ENCODE results near the gene SLC6A17. TPM values are rescaled to one million over a fixed set of nuclear protein-coding genes. Genes with fewer than 3 reads are reported as not detected.

Gene SLC6A17
- total RNA-seq (ENCODE audit: low replicate concordance): 0.16 and 0.90 TPM in 2 replicates

DNA sequence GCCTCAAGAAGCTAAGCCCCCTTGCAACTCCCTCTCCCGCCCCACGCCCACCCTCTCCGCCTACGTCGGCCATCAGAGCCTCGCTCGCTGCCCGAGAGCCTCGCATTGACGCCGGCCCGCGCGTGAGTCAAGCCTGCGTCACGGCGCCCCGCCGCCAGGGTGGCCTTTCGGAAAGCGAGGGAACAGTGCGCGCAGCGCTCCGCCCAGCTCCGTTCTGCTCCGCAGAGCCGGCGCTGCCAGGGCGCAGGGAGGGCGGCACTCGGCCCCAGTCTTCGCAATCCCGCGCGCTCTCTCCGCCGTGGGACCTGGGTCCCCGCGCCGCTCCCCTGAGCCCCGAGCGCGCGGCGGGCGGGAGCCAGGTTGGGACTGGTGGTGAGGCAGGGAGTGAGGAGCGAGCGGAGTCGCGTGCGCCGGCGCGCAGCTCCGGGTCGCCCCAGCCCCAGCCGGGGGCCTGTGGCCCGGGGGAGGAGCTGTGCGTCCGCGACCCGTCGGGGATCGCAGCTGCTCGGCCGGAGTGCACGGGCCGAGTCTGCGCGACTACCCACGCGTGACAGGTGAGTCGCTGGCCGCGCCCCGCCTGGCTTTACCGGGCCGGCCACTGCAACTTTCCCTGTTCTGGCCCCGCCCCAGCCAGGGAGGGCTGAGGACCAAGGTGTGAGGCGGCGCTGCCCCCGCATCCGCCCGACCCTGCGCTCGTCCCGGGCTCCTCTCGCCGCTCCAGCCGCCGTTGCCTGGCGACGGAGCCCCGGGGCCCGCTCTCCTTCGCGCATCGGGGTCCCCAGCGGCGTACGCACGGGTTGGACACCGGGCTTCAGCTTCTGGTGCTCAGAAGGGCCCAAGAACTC lies at the start of gene SLC6A17:
TSS of gene SLC6A17 (plus strand) at position 165 of the 845 bp plus-strand sequence. CDS start 16,436 bp downstream, outside the sequence.
- DNase-seq (ENCODE audit: low read depth): peak; percentile 51
- peak within 1 kb of the TSS; percentile 54 for H3K4me3 ChIP-seq (ENCODE audit: low read depth, low read length)
- TF ChIP-seq, protein P1, sequence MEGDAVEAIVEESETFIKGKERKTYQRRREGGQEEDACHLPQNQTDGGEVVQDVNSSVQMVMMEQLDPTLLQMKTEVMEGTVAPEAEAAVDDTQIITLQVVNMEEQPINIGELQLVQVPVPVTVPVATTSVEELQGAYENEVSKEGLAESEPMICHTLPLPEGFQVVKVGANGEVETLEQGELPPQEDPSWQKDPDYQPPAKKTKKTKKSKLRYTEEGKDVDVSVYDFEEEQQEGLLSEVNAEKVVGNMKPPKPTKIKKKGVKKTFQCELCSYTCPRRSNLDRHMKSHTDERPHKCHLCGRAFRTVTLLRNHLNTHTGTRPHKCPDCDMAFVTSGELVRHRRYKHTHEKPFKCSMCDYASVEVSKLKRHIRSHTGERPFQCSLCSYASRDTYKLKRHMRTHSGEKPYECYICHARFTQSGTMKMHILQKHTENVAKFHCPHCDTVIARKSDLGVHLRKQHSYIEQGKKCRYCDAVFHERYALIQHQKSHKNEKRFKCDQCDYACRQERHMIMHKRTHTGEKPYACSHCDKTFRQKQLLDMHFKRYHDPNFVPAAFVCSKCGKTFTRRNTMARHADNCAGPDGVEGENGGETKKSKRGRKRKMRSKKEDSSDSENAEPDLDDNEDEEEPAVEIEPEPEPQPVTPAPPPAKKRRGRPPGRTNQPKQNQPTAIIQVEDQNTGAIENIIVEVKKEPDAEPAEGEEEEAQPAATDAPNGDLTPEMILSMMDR (IDR thresholded peaks at IDR 0.05; ENCODE audit: insufficient read depth, low read length): peak; percentile 28

DNA sequence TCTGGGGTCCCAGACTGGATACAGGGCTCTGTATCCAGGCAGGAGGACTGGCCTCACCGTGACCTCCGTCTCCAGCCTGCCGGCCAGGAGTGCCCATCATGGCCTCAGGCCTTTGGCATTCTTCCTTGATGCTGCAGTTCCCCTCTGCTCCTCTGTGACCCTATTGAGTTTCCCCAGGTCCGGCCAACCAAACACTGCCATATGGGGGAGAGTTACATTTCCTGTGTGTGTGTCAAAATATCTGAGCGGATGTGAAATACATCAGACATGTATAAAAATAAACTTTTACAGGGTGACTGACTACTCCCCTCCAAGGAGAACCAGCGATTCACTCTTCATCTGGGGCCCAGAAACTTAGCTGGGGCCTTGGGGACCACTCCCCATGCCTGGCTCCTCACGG lies 48.2 kb upstream of the SLC6A17 start:
- no peak overlapping the region for H3K4me3 ChIP-seq (ENCODE audit: low read depth, low read length)
- DNase-seq (ENCODE audit: low read depth): no peak
- TF ChIP-seq, protein P1 (IDR thresholded peaks at IDR 0.05; ENCODE audit: insufficient read depth, low read length): no peak

DNA sequence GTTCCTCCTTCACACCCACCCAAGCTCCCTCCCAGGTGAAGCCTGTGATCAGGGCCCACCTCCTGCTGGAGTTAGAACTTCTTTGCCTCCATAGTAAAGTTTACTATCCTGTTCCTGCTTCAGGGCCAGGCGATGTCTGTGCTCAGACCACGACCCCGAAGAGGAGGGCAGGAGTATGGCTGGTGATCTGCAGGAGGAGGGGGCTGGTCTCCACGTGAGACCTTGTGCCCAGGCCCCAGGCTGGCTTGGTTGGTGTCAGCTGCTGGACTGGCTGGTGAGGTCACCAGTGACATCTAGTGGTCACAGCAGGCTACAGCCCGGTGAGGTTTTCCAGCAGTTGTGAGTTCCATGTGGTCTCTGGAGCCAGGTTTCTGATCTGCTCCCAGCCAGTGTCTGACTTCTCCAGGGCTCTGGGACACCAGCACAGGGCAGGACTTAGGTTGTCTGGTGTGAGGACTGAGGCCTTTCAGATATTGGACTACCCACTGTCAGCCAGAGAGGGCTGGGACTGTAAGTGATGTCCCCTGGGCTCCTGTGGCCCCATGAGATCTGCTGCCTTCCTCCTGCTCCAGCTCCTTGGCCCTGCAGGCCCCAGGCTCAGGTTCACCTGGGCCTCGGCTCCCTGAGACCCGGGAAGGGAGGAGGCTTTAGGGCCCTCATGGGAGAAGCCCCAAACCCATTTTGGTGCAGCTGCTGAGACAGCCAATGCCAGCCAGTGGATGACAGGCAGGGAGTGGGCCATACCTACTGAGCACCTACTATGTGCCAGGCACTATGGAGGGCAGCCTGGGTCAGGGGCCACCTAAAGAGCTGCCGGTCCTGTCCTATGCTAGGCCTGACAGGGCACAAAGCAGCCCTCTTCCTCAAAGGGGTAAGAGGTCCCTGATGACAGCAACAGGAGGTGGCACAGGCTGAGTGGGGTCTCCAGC lies 44.0 kb upstream of the SLC6A17 start:
- DNase-seq (ENCODE audit: low read depth): peak; percentile 76
- no peak overlapping the region for H3K4me3 ChIP-seq (ENCODE audit: low read depth, low read length)
- TF ChIP-seq, protein P1 (IDR thresholded peaks at IDR 0.05; ENCODE audit: insufficient read depth, low read length): peak; percentile 96

DNA sequence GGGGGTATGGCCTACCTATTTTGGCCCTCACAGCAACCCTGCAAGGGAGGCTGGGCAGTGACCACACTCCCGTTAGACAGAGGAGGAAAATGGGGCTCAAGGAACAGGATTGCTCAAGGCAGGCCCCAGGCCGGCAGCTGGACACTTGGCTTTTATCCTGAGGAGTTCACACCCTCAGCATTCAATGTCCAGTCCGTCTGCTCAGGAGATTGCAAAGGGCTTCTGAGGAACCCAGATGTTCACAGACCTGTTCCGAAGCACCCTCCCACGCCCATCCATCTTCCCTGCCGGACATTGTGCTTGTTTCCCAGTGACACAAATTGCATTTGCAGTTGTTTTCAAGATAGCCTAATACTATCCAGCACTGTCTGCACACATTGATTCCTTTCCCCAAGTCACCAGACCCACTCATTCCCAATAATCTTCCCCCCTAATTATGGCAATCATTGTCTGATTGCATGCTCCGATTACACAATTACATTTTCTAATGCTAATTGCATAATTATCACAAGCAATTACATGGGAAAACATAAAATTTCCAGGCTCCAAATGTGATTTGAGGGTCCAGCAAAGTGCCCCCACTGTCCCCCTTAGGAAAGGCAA lies 42.3 kb upstream of the SLC6A17 start:
- no peak for DNase-seq (ENCODE audit: low read depth)
- TF ChIP-seq, protein P1 (IDR thresholded peaks at IDR 0.05; ENCODE audit: insufficient read depth, low read length): no peak
- H3K4me3 ChIP-seq (ENCODE audit: low read depth, low read length): no peak overlapping the region

DNA sequence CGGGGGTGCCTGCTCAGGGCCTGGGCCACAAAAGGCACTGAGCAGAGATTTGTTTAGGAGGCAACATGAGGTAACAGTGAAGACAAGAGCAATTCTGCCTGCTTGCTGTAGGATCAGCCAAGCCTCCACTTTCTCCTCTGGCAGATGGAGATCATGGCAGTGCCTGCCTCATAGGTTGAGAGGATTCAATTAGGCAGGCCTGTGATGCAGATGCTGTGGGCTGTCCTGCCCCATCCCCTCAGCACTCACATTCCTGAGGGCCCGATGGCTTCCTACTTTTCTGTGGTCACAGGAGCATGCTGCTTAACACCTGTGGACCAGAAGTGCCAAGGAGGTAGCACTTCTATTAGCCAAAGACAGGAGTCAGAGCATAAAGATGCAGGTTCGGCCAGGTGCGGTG lies 39.2 kb upstream of the SLC6A17 start:
- H3K4me3 ChIP-seq (ENCODE audit: low read depth, low read length): no peak overlapping the region
- TF ChIP-seq, protein P1 (IDR thresholded peaks at IDR 0.05; ENCODE audit: insufficient read depth, low read length): no peak
- DNase-seq (ENCODE audit: low read depth): no peak

DNA sequence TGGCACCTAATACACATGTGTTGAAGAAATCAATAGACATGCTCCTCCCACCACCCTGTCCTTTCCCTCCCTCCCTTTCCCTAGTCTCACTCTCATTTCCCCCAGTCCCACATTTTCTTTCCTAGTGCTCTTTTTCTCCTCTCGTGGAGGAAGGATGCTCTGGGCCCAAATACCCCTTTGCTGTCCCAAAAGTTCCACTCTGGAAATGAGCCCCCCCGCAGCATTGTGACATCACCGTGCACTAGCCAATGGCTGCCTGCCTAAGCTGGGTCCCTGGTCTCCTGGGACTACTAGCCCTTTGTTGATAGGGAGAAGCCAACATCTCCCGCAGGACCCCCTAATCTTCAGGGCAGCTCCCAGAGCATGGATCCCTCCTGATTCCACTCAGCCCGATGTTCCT lies 38.2 kb upstream of the SLC6A17 start, which contains the start of gene UBL4B:
TSS of gene UBL4B (plus strand) at position 301 of the 400 bp plus-strand sequence. CDS start at position 393, 92 bp downstream.
- no peak for DNase-seq (ENCODE audit: low read depth)
- TF ChIP-seq, protein P1 (IDR thresholded peaks at IDR 0.05; ENCODE audit: insufficient read depth, low read length): no peak
- no peak within 1 kb of the TSS for H3K4me3 ChIP-seq (ENCODE audit: low read depth, low read length)
